NCI-H1048 (cell line): Measurements from ENCODE around the gene ZNF3.

ENCODE experiments used
- DNase-seq: peaks from one replicate; lab custom pipeline; 2025; lab: John Stamatoyannopoulos, UW

ZNF3 gene

DNA sequence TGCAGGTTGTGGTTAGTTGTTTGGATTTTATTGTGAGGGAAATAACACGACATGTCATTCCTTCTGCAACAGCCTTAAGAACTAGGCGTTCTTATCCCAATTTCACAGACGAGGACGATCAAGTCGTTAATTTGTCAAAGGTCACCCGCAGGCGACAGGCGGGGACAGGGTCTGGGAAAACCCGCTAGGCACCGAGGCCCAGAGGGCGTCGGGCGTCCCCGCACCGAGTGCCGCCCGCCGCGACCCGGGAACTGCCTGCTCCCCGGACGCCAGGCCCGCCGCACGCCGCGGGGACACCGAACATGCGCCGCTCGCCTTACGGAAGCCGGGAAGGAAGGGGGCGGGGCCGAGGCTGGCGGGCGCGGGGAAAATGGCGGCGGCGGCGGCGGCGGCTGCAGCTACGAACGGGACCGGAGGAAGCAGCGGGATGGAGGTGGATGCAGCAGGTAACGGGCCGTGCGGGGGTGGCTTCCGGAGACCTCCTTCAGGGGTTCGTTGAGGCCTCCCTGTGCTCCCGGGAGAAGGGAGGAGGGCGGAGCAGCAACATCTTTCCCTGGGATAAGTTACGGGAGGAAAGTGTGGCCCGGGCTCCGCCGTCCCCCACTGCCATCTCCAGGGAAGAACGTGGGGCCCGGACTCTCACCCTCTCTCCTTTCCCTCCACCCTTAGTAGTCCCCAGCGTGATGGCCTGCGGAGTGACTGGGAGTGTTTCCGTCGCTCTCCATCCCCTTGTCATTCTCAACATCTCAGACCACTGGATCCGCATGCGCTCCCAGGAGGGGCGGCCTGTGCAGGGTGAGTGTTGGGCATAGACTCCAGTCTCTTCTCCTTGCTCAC lies 7.3 kb upstream of the ZNF3 start, which contains the start of gene COPS6:
Gene COPS6 (plus strand): TSS at position 349 of the 837 bp plus-strand sequence. CDS start 22 bp downstream, at position 371.
- DNase-seq, result peak; percentile 35

DNA sequence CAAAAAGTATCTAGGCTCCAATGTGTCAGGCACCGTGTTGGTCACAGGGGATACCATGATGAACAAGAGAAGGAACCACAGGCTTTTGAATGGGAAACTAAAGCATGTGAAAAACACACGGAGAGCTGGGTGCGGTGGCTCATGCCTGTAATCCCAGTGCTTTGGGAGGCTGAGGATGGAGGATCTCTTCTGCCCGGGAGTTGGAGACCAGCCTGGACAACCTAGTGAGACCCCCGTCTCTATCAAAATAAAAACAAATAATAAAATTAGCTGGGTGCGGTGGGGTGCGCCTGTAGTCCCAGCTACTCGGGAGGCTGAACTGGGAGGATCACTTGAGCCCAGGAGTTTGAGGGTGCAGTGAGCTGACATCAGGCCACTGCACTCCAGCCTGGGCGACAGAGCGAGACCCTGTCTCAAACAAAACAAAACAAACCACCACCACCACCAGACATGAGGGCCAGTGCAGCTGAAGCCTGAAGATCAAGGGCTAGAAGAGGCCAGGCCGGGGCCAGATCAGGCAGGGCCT lies 6.6 kb upstream of the ZNF3 start:
- DNase-seq, result no peak

GRCh38 chr7:100087055-100087750 lies 5.7 kb upstream of the ZNF3 start:
- no peak for DNase-seq

GRCh38 chr7:100085515-100085914 lies 4.0 kb upstream of the ZNF3 start:
- DNase-seq, result no peak

- no peak for DNase-seq
Observed at GRCh38 chr7:100082978-100083377, 1.5 kb upstream of the ZNF3 start.

- no peak for DNase-seq
Observed at GRCh38 chr7:100080907-100081534, 502 bp downstream of the ZNF3 start.

- DNase-seq, result no peak
Observed at GRCh38 chr7:100079024-100079560, 2.4 kb downstream of the ZNF3 start.

DNA sequence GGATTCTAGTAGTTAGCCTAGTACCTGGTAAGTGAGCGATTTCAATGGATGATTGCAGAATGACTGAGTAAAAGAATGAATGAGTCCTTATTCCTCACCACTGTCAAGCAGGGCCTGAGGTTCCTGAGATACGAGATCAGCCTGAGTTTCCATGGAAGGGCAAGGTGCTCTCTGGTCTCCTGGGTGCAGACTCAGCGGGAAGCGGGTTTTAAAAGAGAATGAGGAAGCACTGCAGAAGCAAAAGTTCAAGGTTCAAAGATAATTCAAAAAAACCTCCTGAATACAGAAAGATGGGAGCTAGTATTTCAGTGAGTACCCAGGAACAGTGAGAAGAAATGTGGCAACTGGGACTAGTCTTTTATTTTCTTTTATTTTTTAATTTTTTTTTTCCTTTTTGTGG lies 4.3 kb downstream of the ZNF3 start:
- DNase-seq, result no peak

DNA sequence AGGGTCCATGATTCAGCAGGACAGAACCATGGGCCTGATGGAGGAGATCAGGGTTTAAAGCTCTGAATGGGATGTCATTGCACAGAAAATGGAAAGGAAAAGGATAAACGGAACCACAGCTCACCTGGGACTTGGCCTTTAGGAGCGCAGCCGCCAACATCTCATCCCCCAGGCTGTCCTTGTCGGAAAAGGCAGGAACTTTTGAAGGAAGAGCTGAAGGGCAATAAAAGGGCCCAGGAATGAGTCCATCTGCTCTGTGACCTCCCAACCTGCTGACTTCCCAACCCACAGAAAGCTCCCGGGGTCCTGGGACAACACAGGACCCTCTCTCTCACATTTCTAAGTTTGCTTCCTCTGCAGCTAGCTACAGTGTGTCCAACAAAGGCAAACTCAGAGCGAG lies 6.1 kb downstream of the ZNF3 start:
- DNase-seq, result no peak

DNA sequence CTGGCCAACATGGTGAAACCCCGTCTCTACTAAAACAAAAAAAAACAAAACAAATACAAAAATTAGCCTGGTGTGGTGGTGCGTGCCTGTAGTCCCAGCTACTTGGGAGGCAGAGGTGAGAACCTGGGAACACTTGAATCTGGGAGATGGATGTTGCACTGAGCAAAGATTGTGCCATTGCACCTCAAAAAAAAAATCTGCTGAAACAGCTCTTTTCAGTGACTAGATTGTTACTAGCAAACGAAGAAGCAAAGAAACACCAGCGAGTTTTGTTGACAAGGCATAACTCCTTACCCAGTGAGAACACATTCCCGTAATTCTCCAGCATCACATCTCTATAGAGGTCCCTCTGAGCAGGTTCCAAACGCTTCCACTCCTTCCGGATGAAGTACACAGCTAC lies 6.7 kb downstream of the ZNF3 start:
- no peak for DNase-seq

DNA sequence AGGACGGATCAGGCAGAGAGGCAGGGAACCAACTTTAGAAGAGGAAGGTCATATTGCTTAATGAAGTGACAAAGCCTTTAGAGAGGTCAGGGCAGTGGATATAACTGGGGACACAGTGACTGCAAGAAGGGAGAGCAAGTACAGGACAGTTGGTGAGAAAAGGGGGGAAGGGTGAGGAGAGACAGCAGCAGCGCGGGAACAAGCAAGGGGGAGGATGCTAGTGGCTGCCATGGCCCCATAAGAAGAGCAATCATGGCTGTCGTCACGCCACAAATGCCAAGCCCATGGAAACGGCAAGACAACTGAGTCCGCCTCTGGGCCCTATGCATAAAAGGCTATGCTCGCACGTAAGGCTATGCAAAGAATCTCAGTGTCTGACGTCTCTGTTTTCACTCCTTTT lies 9.1 kb downstream of the ZNF3 start:
- no peak for DNase-seq

GRCh38 chr7:100071018-100071723 lies 10.4 kb downstream of the ZNF3 start:
- DNase-seq, result no peak

DNA sequence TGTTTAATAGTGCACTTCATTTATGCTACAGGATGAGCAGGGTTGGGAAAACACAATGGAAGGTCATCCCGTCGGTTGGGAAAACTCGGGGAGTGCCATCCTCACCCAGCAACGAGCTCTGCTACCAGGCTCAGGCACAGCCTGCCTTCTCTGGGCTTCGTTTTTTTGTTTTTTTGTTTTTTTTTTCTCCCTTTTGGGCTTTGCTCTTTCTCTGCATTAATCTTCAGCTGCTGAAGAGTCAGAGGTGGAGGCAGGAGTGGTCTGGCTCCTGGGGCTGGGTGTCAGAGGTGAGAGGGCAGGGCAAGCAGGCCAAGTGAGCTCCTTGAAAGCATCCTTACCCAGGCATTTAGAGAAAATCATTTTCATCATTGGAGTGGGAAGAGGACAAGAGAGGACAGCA lies 11.5 kb downstream of the ZNF3 start:
- DNase-seq, result no peak

DNA sequence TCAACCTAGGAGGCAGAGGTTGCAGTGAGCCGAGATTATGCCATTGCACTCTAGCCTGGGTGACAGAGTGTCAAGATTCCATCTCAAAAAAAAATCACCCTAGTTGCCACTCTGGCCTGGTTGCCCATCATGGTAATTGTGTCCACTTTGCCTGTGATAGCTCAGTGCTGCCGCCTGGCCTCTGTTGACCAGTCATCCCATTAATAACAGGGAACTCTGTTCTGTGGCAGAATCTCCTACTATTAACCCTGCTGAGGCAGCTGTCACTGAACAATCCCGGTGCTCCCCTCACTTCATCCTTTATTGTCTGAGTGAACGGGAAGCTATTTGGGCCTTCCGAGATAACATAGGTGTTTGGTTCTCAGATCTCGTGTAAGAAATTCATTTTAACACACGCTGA lies 14.6 kb downstream of the ZNF3 start:
- DNase-seq, result no peak

DNA sequence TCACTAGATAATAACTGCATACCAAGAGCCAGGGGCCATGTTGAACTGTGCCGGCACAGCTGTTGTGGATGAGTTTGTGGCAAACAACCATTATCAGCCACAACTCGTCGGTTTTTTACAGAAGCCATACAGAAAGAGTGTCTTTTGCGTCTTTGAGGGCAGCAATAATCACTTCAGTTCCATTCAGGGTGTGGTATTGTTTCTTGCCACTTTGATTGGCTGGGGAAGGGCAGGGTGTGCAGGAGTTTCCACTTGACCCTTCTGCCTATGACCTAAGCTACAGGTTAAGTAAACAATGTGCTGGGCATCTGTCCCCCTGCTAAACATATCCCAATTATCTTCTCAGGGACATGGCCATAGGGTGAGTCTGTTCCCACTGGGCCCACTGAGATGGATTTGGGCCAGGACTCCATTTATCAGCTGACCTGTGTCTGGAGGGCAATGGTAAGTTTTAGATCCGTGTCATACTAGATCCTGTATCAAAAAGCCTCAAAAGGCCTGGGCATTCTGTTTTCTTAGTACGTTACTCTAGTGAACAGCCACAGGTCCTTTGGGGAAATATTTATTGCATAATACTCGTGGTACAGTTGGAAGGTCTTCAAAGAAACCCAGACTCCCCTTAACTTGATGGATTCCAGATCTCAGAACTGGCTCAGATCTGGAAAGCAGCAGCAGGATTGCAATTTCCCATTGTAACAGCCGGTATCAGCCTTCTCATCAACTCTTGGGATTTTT lies 15.9 kb downstream of the ZNF3 start:
- no peak for DNase-seq

- DNase-seq, result no peak
Observed at GRCh38 chr7:100064162-100064561, 17.4 kb downstream of the ZNF3 start.

GRCh38 chr7:100063376-100063775 lies 18.1 kb downstream of the ZNF3 start:
- DNase-seq, result no peak

GRCh38 chr7:100061518-100062193 lies 19.9 kb downstream of the ZNF3 start:
- no peak for DNase-seq

DNA sequence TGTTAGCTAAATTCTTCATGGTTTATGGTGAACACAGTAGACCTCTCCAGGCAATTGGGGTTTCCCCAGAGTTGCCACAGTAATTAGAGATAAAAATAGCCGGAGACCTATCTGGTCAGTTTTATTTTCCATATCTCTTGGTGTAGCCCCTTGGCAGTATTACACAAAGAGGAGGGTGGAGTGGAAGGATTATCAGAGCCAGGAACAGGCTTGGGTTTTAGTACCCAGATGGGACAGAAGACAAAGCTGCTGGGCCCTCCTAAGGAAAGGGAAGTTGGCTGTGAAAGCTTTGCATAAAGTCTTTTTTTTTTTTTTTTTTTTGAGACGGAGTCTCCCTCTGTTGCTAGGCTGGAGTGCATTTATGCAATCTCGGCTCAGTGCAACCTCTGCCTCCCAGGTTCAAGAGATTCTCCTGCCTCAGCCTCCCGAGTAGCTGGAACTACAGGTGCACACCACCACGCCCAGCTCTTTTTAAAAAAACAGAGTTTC lies 22.2 kb downstream of the ZNF3 start:
- DNase-seq, result no peak

DNA sequence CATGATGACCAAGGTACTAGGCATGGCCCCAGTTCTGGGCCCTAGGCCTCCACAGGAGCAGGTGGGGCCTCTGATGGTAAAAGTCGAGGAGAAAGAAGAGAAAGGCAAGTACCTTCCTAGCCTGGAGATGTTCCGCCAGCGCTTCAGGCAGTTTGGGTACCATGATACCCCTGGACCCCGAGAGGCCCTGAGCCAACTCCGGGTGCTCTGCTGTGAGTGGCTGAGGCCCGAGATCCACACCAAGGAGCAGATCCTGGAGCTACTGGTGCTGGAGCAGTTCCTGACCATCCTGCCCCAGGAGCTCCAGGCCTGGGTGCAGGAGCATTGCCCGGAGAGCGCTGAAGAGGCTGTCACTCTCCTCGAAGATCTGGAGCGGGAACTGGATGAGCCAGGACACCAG lies 24.5 kb downstream of the ZNF3 start:
- no peak for DNase-seq
